ENCODE results near the gene CLIC4.
A peak's percentile ranks its signal among the peaks of the same experiment; 100 is the strongest.
"Not testable (repeated sequence)": the region's sequence is repeated elsewhere in the genome, so short reads cannot be mapped to it uniquely, and the experiment has no call there.

Gene CLIC4

DNA sequence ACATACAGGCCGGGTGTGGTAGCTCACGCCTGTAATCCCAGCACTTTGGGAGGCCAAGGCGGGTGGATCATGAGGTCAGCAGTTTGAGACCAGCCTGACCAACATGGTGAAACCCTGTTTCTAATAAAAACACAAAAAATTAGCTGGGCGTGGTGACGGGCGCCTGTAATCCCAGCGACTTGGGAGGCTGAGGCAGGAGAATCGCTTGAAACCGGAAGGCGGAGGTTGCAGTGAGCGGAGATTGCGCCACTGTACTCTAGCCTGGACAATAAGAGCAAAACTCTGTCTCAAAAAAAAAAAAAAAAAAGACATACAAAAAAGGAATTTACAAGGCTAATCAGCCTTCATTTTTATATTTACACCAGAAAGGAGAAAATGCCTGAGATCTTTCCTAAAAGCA lies 78.2 kb downstream of the CLIC4 start:
- not testable (repeated sequence) for H3K4me3 Mint-ChIP-seq; H3K27ac Mint-ChIP-seq; H3K9me3 Mint-ChIP-seq; DNase-seq; ATAC-seq; H3K4me1 Mint-ChIP-seq; H3K36me3 Mint-ChIP-seq (ENCODE audit: low read depth)
- peaks cover 12% of the 10 kb centered on the region for H3K27me3 Mint-ChIP-seq

DNA sequence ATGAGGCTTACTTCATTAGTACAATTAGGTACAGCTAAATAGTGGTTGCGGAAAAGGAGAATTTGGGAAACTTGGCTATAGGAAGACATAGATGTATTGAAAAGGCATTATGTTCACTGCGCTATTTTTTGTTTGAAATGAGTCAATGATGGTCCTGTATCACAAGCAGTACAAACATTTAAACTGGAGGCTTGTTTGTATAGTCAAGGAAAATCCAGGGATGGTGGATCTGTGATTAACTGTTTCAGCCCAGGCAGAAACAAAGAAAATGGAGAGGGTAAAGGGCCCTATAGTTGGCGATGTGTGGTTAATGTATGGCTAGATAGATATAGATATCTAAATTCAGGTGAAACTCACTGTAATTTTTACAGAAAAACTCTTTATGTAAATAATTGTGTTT lies 79.9 kb downstream of the CLIC4 start:
- H3K4me1 Mint-ChIP-seq = peaks cover 7% of the 10 kb centered on the region
- no peaks in the 10 kb centered on the region for H3K9me3 Mint-ChIP-seq
- H3K27ac Mint-ChIP-seq = no peak overlapping the region
- peaks cover 12% of the 10 kb centered on the region for H3K27me3 Mint-ChIP-seq
- ATAC-seq (no peak), DNase-seq (no peak)
- H3K36me3 Mint-ChIP-seq (ENCODE audit: low read depth) = no peaks in the 10 kb centered on the region
- no peak overlapping the region for H3K4me3 Mint-ChIP-seq

GRCh38 chr1:24826510-24826909 lies 81.3 kb downstream of the CLIC4 start:
- H3K4me1 Mint-ChIP-seq = peaks cover 7% of the 10 kb centered on the region
- no peak overlapping the region for H3K27ac Mint-ChIP-seq
- no peaks in the 10 kb centered on the region for H3K9me3 Mint-ChIP-seq
- peaks cover 12% of the 10 kb centered on the region for H3K27me3 Mint-ChIP-seq
- DNase-seq (no peak), ATAC-seq (no peak)
- no peaks in the 10 kb centered on the region for H3K36me3 Mint-ChIP-seq (ENCODE audit: low read depth)
- no peak overlapping the region for H3K4me3 Mint-ChIP-seq

DNA sequence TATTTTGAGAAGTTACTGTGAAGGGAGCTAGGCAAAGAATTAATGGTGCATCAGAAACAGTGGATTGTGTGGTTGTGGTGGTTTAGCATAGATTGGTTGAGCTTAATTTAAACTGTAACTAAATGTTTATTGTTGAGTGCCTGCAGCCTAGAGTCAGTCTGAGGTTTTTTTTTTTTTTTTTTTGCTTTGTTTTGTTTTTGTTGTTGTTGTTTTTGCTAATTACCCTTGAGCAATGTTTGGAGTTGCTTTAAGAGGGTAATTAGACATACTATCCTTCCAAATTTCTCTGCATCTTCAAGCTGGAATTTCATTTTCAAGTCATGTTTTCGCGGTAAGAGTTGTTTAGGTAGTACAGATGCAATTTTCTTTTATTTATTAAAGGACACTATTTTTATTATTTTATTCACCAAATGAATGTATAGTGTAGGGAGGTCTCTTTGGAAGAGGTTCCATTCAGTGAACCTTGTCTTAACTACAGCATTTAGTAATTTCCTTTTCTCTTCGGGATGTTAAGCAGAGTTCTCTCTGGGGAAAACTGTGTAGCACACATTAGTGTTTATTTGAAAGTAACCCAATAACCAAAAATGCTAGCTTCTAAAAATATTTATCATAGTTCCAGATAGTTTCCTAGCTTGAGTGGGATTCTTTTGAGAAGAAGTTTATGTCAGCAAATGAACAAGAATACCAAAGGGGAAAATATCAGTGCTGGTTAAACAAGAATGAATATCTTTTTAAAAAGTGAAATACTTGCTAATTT lies 82.3 kb downstream of the CLIC4 start:
- Mint-ChIP-seq H3K4me1 (peaks cover 7% of the 10 kb centered on the region), H3K27me3 (peaks cover 12% of the 10 kb centered on the region)

GRCh38 chr1:24828183-24828886 lies 83.1 kb downstream of the CLIC4 start:
- DNase-seq (no peak), ATAC-seq (no peak)
- peaks cover 1% of the 10 kb centered on the region for H3K4me1 Mint-ChIP-seq
- H3K27me3 Mint-ChIP-seq = peaks cover 7% of the 10 kb centered on the region
- no peaks in the 10 kb centered on the region for H3K9me3 Mint-ChIP-seq
- H3K36me3 Mint-ChIP-seq (ENCODE audit: low read depth) = no peaks in the 10 kb centered on the region
- no peak overlapping the region for H3K4me3 Mint-ChIP-seq
- H3K27ac Mint-ChIP-seq = no peak overlapping the region

More for the DNA sequence above, 82.3 kb downstream of the CLIC4 start:
- ATAC-seq (no peak), DNase-seq (no peak)
- Mint-ChIP-seq H3K4me3 (no peak overlapping the region), H3K27ac (no peak overlapping the region), H3K36me3 (ENCODE audit: low read depth) (no peaks in the 10 kb centered on the region), H3K9me3 (no peaks in the 10 kb centered on the region)

GRCh38 chr1:24828887-24829192 lies 83.6 kb downstream of the CLIC4 start:
- Mint-ChIP-seq H3K36me3 (ENCODE audit: low read depth) (no peaks in the 10 kb centered on the region), H3K4me1 (peaks cover 1% of the 10 kb centered on the region), H3K4me3 (no peak overlapping the region)

GRCh38 chr1:24830680-24831272 lies 85.5 kb downstream of the CLIC4 start:
- H3K4me1 Mint-ChIP-seq = peaks cover 1% of the 10 kb centered on the region
- no peak overlapping the region for H3K27ac Mint-ChIP-seq
- ATAC-seq = no peak
- no peaks in the 10 kb centered on the region for H3K9me3 Mint-ChIP-seq
- H3K36me3 Mint-ChIP-seq (ENCODE audit: low read depth) = no peaks in the 10 kb centered on the region
- H3K27me3 Mint-ChIP-seq = peaks cover 5% of the 10 kb centered on the region
- no peak overlapping the region for H3K4me3 Mint-ChIP-seq
- DNase-seq = no peak

More at GRCh38 chr1:24828887-24829192, 83.6 kb downstream of the CLIC4 start:
- H3K27me3 Mint-ChIP-seq = peaks cover 7% of the 10 kb centered on the region
- no peaks in the 10 kb centered on the region for H3K9me3 Mint-ChIP-seq
- no peak for DNase-seq
- no peak for ATAC-seq
- no peak overlapping the region for H3K27ac Mint-ChIP-seq

DNA sequence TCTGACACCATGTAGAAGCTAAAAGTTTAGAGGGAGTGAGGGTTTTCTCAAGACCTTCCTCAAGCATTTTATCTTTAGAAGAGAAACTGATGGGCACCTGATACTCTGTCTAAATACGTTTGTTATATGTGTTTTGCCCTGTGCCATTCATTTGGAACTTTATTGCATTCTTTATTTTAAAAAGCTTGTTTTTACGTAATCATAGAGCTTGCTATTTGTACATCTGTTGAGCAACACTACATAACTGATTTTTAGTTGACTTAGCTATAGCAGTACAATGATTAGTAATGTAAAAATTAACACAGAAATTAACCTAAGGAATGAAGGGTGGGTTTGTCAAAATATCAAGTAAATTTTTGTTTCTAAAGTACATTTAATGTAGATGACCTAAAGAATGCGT lies 96.3 kb downstream of the CLIC4 start:
- peaks cover 3% of the 10 kb centered on the region for H3K4me1 Mint-ChIP-seq
- DNase-seq (no peak), ATAC-seq (no peak)
- H3K4me3 Mint-ChIP-seq = no peak overlapping the region
- H3K27me3 Mint-ChIP-seq = peaks cover 9% of the 10 kb centered on the region
- H3K36me3 Mint-ChIP-seq (ENCODE audit: low read depth) = no peaks in the 10 kb centered on the region
- no peak overlapping the region for H3K27ac Mint-ChIP-seq
- no peaks in the 10 kb centered on the region for H3K9me3 Mint-ChIP-seq

GRCh38 chr1:24846671-24847070 lies 101.4 kb downstream of the CLIC4 start:
- ATAC-seq (no peak), DNase-seq (no peak)
- H3K27ac Mint-ChIP-seq = no peak overlapping the region
- H3K36me3 Mint-ChIP-seq (ENCODE audit: low read depth) = no peaks in the 10 kb centered on the region
- no peak overlapping the region for H3K4me3 Mint-ChIP-seq
- no peaks in the 10 kb centered on the region for H3K9me3 Mint-ChIP-seq
- H3K27me3 Mint-ChIP-seq = peaks cover 14% of the 10 kb centered on the region
- peaks cover 23% of the 10 kb centered on the region for H3K4me1 Mint-ChIP-seq

GRCh38 chr1:24847995-24848881 lies 103.0 kb downstream of the CLIC4 start:
- peaks cover 23% of the 10 kb centered on the region for H3K4me1 Mint-ChIP-seq
- peak overlapping the region; percentile 67 for H3K4me3 Mint-ChIP-seq
- DNase-seq (peak; percentile 93), ATAC-seq (peak; percentile 97)
- no peaks in the 10 kb centered on the region for H3K36me3 Mint-ChIP-seq (ENCODE audit: low read depth)
- no peaks in the 10 kb centered on the region for H3K9me3 Mint-ChIP-seq
- peaks cover 6% of the 10 kb centered on the region for H3K27me3 Mint-ChIP-seq
- H3K27ac Mint-ChIP-seq = peak overlapping the region; percentile 52

DNA sequence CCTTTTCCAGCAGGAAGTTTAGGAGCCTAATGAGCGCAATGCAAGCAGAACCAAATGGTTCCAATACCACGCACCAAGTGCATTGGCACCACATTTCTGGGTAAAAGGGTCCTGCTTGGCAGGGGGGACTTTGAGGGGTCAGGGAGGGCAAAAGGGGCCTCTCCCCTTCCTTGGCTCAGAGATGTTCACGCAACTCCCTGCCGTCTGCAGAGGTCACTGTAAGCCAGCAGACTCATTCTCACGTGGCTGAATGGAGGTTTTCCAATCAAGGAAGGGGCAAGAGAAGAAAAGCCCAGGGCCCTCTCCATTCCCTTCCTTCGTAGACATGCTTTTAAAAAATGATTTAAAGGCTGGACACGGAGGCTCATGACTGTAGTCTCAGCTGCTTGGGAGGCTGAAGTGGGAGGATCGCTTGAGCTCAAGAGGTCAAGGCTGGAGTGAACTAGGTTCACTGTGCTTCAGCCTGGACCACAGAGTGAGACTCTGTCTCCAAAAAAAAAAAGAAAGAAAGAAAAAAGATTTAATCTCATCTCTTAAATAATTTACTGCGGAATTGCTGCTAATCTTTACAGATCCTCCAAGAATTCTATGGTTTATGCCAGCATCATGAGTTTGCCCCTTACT lies 104.5 kb downstream of the CLIC4 start:
- H3K27ac Mint-ChIP-seq = no peak overlapping the region
- H3K36me3 Mint-ChIP-seq (ENCODE audit: low read depth) = no peaks in the 10 kb centered on the region
- peaks cover 23% of the 10 kb centered on the region for H3K4me1 Mint-ChIP-seq
- H3K9me3 Mint-ChIP-seq = no peaks in the 10 kb centered on the region
- no peak for DNase-seq
- peak overlapping the region; percentile 61 for H3K4me3 Mint-ChIP-seq
- no peak for ATAC-seq
- peaks cover 6% of the 10 kb centered on the region for H3K27me3 Mint-ChIP-seq

DNA sequence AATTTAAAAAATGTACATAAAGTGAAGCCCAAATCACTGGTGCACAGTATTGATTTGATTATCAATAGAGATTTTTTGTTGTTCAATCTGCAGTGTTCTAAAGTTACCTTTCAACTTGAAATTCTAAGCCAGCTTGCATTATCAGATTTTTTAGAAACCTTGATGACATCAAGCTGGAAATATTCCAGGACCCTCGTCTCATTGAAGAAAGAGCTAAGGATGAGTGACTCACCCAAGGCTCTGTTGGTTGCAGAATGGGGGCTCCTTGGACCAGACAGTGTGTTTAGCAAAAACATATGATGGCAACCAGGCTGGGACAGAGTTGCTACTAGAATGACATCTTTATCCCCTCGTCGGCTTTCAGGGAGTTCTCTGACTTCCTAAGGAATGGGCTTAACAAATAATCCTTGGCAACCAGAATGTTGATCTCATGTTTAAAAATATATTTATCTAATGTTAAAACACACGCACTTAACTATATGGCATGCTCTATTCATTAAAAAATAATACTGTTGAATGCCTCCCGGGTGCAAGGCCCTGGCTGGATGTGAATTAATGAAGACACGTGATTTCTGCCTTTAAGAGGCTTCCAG lies 105.2 kb downstream of the CLIC4 start:
- ATAC-seq (no peak), DNase-seq (no peak)
- Mint-ChIP-seq H3K4me3 (no peak overlapping the region), H3K36me3 (ENCODE audit: low read depth) (no peaks in the 10 kb centered on the region), H3K27me3 (peaks cover 6% of the 10 kb centered on the region), H3K9me3 (no peaks in the 10 kb centered on the region), H3K4me1 (peaks cover 23% of the 10 kb centered on the region), H3K27ac (no peak overlapping the region)

DNA sequence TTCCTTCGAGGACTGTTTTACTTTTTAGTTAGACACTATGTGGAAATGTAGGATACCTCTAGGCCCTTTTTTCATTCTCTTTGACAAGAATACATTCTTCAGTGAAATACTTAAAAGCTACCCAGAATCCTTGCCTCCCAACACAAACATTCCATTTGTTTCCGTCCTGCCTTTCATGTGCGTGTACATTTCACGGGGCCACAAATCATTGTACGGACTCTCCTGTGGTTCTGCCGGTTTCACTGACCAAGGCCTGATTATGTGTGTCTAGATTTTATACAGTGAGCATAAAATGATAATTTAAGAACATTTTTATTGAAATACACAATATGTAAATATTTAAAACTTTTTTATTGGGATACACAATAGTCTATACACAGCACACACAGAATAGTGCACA lies 108.4 kb downstream of the CLIC4 start:
- Mint-ChIP-seq H3K4me1 (peaks cover 17% of the 10 kb centered on the region), H3K36me3 (ENCODE audit: low read depth) (no peaks in the 10 kb centered on the region), H3K9me3 (no peaks in the 10 kb centered on the region), H3K27ac (no peak overlapping the region), H3K27me3 (peaks cover 3% of the 10 kb centered on the region), H3K4me3 (no peak overlapping the region)
- ATAC-seq (no peak), DNase-seq (no peak)

- ATAC-seq = no peak
- no peaks in the 10 kb centered on the region for H3K36me3 Mint-ChIP-seq (ENCODE audit: low read depth)
- H3K27ac Mint-ChIP-seq = no peak overlapping the region
- H3K4me1 Mint-ChIP-seq = peaks cover 5% of the 10 kb centered on the region
- H3K27me3 Mint-ChIP-seq = no peaks in the 10 kb centered on the region
- no peaks in the 10 kb centered on the region for H3K9me3 Mint-ChIP-seq
- no peak for DNase-seq
- no peak overlapping the region for H3K4me3 Mint-ChIP-seq
Observed at GRCh38 chr1:24855474-24855873, 110.2 kb downstream of the CLIC4 start.
